Thymus (tissue), 11 donors: Measurements from ENCODE around the gene MED13L. TPM values are rescaled to one million over a fixed set of nuclear protein-coding genes. Genes with fewer than 3 reads are reported as not detected.

Experiments used
- DNase-seq, 9 donors: peaks; one replicate each; pipeline ENCODE4 v3.0.0-alpha.2; 2013; ENCODE audit warnings: low spot score in 9 of 9, low read depth in 6 of 9, missing footprints in 1 of 9
- H3K27ac ChIP-seq, 2 donors: one replicate each; pipeline ENCODE4 v1.5.1; 2013; ENCODE audit warnings: control low read depth in 1 of 2, low read depth in 1 of 2, low read length in 1 of 2, mild to moderate bottlenecking in 1 of 2, moderate library complexity in 1 of 2
- H3K27me3 ChIP-seq, 2 donors: one replicate each; pipeline ENCODE4 v1.5.1; 2013; ENCODE audit warnings: low read length in 1 of 2; ENCODE audit not compliant: control insufficient read depth in 2 of 2, insufficient read depth in 1 of 2
- H3K36me3 ChIP-seq, 2 donors: one replicate each; pipeline ENCODE4 v1.5.1; 2013; ENCODE audit warnings: low read length in 1 of 2, mild to moderate bottlenecking in 1 of 2, moderate library complexity in 1 of 2; ENCODE audit not compliant: control insufficient read depth in 2 of 2, insufficient read depth in 2 of 2
- H3K4me1 ChIP-seq, 2 donors: one replicate each; pipeline ENCODE4 v1.5.1; 2013; ENCODE audit warnings: low read length in 2 of 2; ENCODE audit not compliant: control insufficient read depth in 2 of 2, insufficient read depth in 2 of 2
- H3K4me3 ChIP-seq, 2 donors: one replicate each; pipeline ENCODE4 v1.5.1; 2013; ENCODE audit warnings: low read length in 2 of 2, control low read depth in 1 of 2, mild to moderate bottlenecking in 1 of 2
- H3K9me3 ChIP-seq, 2 donors: one replicate each; pipeline ENCODE4 v1.5.1; 2013; ENCODE audit warnings: low read length in 1 of 2, mild to moderate bottlenecking in 1 of 2; ENCODE audit not compliant: control insufficient read depth in 2 of 2, insufficient read depth in 1 of 2
- WGBS: extraction: QIAGEN DNeasy Blood & Tissue Kit; methylation state at CpG from one replicate; pipeline ENCODE4 v1.1.7; 2013; 5-methylcytosine and 5-hydroxymethylcytosine counted together
- polyA plus RNA-seq: library from polyadenylated mRNA; stranded (reverse); fragments of 200-250 nt; gene quantifications from one replicate; pipeline ENCODE4 v1.2.3, GENCODE V29; 2013
- total RNA-seq: library from RNA; stranded (reverse); fragments of 120-200 nt; gene quantifications from one replicate; pipeline ENCODE4 v1.2.4, GENCODE V29; 2013
- donor health status: healthy.

Gene MED13L
- total and polyA plus RNA-seq, 2 donors = 34.0 to 141 TPM

- WGBS = 95% methylated on average over 2 of the region's 2 CpGs
- H3K9me3 ChIP-seq = no peaks in the 10 kb centered on the region
- no peak for DNase-seq
- H3K4me3 ChIP-seq = no peak overlapping the region
- H3K27me3 ChIP-seq = no peaks in the 10 kb centered on the region
- H3K4me1 ChIP-seq = peaks cover 7 to 23% of the 10 kb centered on the region in 2 donors
- no peaks in the 10 kb centered on the region for H3K36me3 ChIP-seq
- H3K27ac ChIP-seq = no peak overlapping the region
Observed at GRCh38 chr12:116262741-116263140, 14.8 kb downstream of the MED13L start.

DNA sequence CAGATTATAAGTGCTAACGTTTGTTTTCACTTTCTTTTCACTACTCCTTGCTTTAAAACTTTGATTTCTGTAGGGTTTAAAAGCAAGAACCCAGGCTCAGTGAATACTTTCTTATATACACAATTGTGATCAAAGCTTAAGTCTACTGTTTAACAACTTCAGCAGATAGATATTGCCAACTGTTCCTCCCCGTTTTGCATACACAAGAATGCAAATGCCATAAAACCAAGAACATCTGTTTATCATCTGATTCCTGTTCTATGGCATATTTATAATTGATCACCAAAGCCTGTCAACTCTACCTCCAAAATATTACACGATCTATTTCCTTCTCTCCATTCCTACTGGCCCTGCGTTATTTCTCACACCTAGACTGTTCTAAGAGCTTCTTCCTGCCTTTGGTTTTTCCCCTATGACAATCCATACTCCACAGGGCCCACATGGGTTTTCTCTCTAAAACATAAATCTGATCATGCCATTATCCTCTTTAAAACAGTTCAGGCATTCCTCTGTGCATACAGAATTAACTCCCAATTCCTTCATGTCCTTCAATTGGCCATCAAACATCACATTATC lies 15.9 kb downstream of the MED13L start:
- Histone ChIP-seq H3K9me3 (no peaks in the 10 kb centered on the region), H3K27ac (no peak overlapping the region), H3K4me1 (peaks cover 7 to 26% of the 10 kb centered on the region in 2 donors), H3K4me3 (no peak overlapping the region), H3K36me3 (no peaks in the 10 kb centered on the region), H3K27me3 (no peaks in the 10 kb centered on the region)
- no peak for DNase-seq
- 47% methylated on average over 4 of the region's 4 CpGs for WGBS

- H3K27ac ChIP-seq = no peak overlapping the region
- H3K4me3 ChIP-seq = no peak overlapping the region
- DNase-seq = no peak
- H3K27me3 ChIP-seq = no peaks in the 10 kb centered on the region
- peaks cover 5 to 20% of the 10 kb centered on the region in 2 donors for H3K4me1 ChIP-seq
- no peaks in the 10 kb centered on the region for H3K36me3 ChIP-seq
- H3K9me3 ChIP-seq = no peaks in the 10 kb centered on the region
- 97% methylated on average over 9 of the region's 9 CpGs for WGBS
Observed at GRCh38 chr12:116259800-116260577, 17.5 kb downstream of the MED13L start.

GRCh38 chr12:116257826-116258225 lies 19.7 kb downstream of the MED13L start:
- no peak overlapping the region for H3K4me3 ChIP-seq
- 92% methylated on average over 3 of the region's 3 CpGs for WGBS
- H3K9me3 ChIP-seq = no peaks in the 10 kb centered on the region
- peaks cover 5 to 11% of the 10 kb centered on the region in 2 donors for H3K4me1 ChIP-seq
- no peaks in the 10 kb centered on the region for H3K36me3 ChIP-seq
- DNase-seq = no peak
- H3K27me3 ChIP-seq = no peaks in the 10 kb centered on the region
- no peak overlapping the region for H3K27ac ChIP-seq

GRCh38 chr12:116257215-116257614 lies 20.3 kb downstream of the MED13L start:
- 70% methylated on average over 3 of the region's 3 CpGs for WGBS

DNA sequence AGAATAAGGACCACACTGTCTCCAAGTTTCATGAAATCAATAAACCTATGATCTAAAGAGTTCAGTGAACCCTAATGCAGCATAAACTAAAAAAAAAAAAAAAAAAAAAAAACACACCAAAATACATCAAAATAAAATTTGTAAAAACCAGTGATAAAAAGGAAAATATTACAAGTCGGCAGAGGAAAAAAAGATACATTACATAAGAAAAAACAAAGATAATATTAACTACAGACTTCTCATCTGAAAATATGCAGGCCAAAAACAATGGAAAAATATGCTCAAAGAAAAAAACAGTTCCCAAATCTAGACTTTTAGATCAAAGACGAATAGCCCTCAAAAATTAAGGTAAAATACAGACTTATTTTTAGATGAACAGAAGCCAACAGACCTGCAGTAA lies 27.6 kb downstream of the MED13L start:
- peaks cover 6 to 7% of the 10 kb centered on the region in 2 donors for H3K4me1 ChIP-seq
- H3K36me3 ChIP-seq = no peaks in the 10 kb centered on the region
- WGBS = 97% methylated on average over 2 of the region's 2 CpGs
- no peak overlapping the region for H3K27ac ChIP-seq
- peaks cover 2 to 12% of the 10 kb centered on the region in 2 donors for H3K9me3 ChIP-seq
- H3K27me3 ChIP-seq = no peaks in the 10 kb centered on the region
- no peak for DNase-seq
- H3K4me3 ChIP-seq = no peak overlapping the region

More at GRCh38 chr12:116257215-116257614, 20.3 kb downstream of the MED13L start:
- Histone ChIP-seq H3K27me3 (no peaks in the 10 kb centered on the region), H3K4me3 (no peak overlapping the region), H3K4me1 (peaks cover 5 to 11% of the 10 kb centered on the region in 2 donors), H3K36me3 (no peaks in the 10 kb centered on the region), H3K27ac (no peak overlapping the region), H3K9me3 (peaks cover 0 to 1% of the 10 kb centered on the region in 2 donors)
- no peak for DNase-seq

DNA sequence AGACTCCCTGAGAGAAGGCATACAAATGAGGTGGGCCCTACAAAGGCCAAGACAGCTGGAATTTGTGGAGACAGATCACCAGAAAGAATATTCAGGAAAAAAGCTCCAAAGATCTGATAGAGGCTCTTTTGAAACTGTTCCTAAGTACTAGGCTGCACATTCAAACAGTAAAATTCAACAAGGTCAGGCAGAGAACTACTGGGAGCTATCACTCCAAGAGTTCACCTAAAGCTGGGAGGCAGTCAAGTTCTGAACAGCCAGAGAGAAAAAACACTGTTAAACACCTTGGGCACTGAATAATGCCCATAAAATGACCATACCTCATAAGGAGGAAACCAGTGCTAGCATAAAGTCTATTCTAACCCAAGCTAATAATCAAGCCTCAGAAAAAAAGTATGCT lies 28.6 kb downstream of the MED13L start:
- Histone ChIP-seq H3K4me3 (no peak overlapping the region), H3K4me1 (peaks cover 10 to 13% of the 10 kb centered on the region in 2 donors), H3K9me3 (peaks cover 2 to 12% of the 10 kb centered on the region in 2 donors), H3K36me3 (no peaks in the 10 kb centered on the region), H3K27ac (no peak overlapping the region), H3K27me3 (no peaks in the 10 kb centered on the region)
- DNase-seq = no peak

- no peak overlapping the region for H3K27ac ChIP-seq
- H3K27me3 ChIP-seq = no peaks in the 10 kb centered on the region
- peaks cover 10 to 13% of the 10 kb centered on the region in 2 donors for H3K4me1 ChIP-seq
- DNase-seq = no peak
- H3K36me3 ChIP-seq = no peaks in the 10 kb centered on the region
- H3K4me3 ChIP-seq = no peak overlapping the region
- H3K9me3 ChIP-seq = peaks cover 2 to 12% of the 10 kb centered on the region in 2 donors
Observed at GRCh38 chr12:116248433-116248832, 29.1 kb downstream of the MED13L start.

- no peaks in the 10 kb centered on the region for H3K27me3 ChIP-seq
- H3K4me1 ChIP-seq = peaks cover 10 to 13% of the 10 kb centered on the region in 2 donors
- peaks cover 2 to 12% of the 10 kb centered on the region in 2 donors for H3K9me3 ChIP-seq
- H3K36me3 ChIP-seq = no peaks in the 10 kb centered on the region
- no peak overlapping the region for H3K27ac ChIP-seq
- 95% methylated on average over 3 of the region's 3 CpGs for WGBS
- no peak overlapping the region for H3K4me3 ChIP-seq
- no peak for DNase-seq
Observed at GRCh38 chr12:116247377-116247776, 30.1 kb downstream of the MED13L start.
